GM18951 (cell line): Measurements from ENCODE around the gene MAN1C1.
"Not testable (repeated sequence)": the region's sequence is repeated elsewhere in the genome, so short reads cannot be mapped to it uniquely, and the experiment has no call there.

ENCODE experiments used
- POLR2A ChIP-seq: IDR thresholded peaks from 4 replicates; pipeline ENCODE4 v1.6.1; 2011; ENCODE audit warnings: mild to moderate bottlenecking; ENCODE audit not compliant: insufficient read length, insufficient read depth; ENCODE audit errors: extremely low read depth
- in situ Hi-C: fragments of 300-500 bp; cut with MboI; formaldehyde crosslinking; loops from one replicate; pipeline ENCODE4 v1.12.0; 2022; ENCODE audit warnings: low sequenced_read_pairs, mixed read lengths, inconsistent platforms; ENCODE audit not compliant: unreplicated experiment

The MAN1C1 gene

DNA sequence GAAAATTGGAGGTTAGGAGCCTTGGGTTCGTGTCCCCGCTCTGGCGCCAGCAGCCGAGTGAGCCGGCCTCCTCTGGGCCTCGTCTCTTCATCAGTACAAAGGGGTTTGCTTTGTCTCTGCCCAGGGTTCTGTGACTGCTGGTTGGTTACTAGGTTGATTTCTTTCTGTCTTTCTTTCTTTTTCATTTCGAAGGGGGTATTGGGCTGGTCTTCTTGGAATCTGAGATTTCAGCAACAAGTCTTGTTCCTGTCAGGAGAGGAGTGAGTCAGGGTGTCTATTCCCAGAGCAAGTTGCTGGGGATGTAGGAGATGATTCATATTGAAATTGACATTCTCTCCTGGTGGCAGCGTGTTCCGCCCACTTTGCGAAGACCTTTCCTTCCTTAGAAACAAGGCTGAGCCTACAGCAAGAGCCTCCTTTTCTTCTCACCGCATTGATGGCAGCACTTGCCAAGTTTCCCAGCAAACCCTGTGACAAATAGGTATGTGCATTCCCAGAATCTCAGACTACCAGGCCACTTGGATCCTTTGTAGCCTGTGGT lies 79.2 kb downstream of the MAN1C1 start:
- TF ChIP-seq POLR2A: no peak
- in situ Hi-C loops: no loop called here

DNA sequence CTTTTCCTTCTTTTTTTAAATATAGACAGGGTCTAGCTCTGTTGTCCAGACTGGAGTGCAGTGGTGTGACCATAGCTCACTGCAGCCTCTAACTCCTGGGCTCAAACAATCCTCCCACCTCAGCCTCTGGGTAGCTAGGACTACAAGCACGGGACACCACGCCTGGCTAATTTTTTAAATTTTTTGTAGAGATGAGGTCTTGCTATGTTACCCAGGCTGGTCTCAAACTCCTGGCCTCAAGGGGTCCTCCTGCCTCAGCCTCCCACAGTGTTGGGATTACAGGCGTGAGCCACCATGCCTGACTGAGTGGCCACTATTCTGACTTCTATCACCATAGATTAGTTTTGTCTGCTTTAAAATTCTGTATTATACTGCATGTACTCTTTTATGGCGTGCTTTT lies 80.1 kb downstream of the MAN1C1 start:
- in situ Hi-C loops: not testable (repeated sequence)

DNA sequence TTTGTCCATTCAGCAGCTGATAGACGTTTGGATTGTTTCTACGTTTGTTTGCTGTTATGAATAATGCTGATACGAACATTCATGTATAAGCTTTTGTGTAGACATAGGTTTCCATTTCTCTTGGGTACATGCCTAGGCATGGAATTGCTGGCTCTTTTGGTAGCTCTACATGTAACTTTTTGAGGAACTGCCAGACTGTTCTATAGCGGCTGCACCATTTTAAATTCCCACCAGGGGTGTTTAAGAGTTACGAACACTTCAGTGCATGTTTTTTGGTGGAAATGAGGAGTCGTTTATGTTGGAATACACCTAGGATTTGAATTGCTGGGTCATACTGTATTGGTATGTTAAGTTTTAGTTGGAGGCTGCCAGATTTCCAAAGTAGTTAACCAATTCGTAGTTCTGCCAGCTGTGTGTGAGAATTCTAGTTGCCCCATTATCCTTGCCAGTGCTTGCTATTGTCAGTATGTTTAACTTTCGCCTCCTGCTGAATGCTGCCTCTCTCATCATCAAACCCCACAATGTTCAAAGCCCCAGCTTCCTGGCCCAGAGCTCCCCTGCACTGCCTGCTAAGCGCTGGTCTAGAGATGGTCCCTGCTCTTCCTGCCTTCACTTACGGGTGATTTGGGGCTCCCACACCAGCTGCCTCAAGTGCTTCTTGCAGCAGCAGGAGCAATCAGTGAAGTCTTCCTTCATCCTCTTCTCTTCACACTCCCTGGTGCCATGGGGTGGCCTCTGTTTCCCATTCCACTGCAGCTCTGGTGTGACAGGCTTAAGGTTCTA lies 81.0 kb downstream of the MAN1C1 start:
- in situ Hi-C loops: no loop called here
- TF ChIP-seq POLR2A: no peak

DNA sequence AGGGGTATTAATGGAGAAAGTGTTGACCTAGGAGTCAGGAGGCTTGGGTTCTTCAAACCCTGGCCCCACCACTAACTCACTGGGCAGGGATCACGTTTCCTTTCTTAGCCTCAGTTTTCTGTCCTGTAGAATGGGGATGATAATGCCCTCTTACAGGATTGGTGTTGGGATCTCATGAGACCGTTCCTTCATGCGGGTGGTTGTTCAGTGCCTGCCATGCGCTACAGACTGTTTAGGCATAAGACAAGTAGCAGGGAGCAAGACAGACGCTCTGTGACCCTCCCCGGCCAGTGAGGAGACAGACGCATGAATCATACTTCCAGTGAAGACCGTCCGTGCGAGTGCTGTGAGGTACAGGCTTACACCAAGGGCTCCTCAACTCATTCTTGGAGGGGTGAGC lies 81.7 kb downstream of the MAN1C1 start:
- in situ Hi-C loops: no loop called here
- no peak for TF ChIP-seq POLR2A

DNA sequence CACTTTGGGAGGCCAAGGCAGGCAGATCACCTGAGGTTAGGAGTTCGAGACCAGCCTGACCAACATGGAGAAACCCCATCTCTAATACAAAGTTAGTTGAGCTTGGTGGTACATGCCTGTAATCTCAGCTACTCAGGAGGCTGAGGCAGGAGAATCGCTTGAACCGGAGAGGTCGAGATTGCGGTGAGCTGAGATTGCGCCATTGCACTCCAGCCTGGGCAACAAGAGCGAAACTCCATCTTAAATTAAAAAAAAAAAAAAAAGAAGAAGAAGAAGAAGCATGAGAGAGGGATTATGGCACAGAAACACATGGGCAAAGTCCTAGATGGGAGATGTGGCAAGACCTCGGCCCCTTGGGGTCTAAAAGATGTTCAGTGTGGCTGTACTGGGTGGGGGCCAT lies 82.5 kb downstream of the MAN1C1 start:
- in situ Hi-C loops: not testable (repeated sequence)

DNA sequence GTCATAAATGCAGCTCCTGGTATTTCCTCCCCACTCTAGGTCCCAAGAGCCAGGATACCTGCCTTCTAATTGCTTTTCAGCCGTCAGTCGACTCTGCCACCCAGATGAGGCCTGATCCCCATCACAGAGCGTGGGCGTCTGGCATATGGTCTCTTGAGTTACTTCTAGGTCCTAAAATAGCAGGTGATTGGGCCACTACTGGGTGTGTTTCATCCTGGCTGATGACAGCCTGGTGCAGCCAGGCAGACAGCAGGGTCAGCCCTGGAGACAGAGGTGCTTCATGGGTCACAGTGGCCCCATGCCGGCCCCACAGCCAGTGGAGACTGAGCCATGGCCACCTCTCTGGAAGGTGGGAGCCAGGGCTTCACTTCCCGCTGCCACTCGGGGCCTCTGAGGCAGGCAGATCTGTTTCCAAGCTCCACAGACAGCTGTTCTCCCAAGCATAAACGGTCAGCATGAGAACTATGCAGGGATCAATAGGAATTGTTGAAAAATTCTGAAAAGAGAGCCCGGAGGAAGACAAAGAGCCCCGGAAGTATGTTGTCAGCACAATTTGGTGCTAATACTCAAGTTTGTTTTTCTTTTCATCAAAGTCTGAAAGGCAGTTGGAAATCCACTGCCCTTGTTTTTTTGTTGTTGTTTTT lies 83.0 kb downstream of the MAN1C1 start:
- TF ChIP-seq POLR2A: no peak
- in situ Hi-C loops: no loop called here

DNA sequence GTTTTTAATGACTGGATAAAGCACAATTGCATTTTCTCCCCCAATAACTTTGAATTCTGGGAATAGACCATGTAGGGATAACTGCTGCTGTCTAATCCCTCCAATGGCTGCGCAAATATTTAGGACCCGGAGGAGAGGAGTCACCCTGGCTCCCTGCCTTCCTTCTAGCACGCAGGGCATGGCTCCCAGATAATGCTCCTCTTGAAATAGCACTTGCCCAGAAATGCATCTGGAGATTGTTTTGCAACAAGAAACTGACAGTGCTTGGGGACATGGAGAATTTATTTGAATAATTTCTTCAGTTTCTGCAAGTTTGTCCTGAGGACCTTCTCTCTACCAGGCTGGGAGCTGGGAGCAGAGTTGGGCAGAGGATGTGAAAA lies 83.5 kb downstream of the MAN1C1 start:
- no peak for TF ChIP-seq POLR2A
- in situ Hi-C loops: no loop called here

DNA sequence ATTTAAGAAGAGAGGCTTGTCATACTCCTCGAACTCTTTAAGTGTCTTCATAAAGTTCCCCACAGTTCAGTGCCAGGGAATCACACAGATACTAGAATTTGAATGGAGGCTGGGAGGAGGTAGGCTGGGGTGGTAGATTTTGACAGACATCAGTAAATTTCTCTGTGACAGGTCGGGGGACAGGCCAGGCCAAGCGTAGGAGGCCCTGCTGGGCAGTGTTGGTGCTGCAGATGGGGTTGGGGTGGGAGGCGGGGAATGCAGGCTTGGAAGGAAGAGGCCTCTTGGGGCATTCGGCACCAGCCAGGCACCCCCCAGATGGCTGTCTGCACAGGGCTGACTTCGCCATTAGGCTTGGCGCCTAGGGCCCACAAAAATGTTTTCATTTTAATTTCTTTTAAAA lies 84.0 kb downstream of the MAN1C1 start:
- no peak for TF ChIP-seq POLR2A
- in situ Hi-C loops: no loop called here

DNA sequence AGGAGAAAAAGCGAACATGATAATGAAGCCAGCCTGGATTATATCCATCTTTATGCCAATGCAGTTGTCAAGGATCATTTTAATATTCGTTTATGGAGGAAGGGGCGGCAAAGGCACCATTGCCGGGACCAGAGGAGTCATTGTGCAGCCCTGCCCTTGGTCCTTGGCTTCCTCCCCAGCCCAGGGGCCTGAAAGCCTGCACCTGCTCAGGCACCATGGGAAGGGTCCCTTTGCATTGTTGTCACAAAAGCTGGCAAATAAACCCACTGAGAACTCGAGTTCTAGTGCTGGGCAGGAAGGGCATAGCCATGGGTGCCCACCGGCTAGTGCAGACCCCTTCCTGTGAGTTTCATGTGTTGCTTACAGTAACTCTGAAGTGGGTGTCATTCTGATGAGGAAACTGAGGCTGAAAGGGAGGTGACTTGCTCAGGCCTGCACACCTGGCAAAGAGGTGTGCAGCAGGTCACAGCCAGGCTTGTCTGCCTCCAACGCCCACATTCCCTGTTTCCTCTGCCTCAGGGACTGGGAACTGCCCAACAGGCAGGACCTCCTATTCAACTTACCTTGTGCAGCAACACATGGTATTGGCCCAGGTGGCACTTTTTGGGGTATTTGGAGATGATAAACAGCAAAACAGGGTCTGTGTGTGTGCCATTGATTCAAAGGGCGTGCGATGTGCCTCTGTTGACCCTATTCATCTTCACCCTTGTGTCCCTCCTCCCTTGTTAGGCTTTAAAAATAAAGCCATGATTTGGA lies 84.6 kb downstream of the MAN1C1 start:
- no peak for TF ChIP-seq POLR2A
- in situ Hi-C loops: no loop called here

DNA sequence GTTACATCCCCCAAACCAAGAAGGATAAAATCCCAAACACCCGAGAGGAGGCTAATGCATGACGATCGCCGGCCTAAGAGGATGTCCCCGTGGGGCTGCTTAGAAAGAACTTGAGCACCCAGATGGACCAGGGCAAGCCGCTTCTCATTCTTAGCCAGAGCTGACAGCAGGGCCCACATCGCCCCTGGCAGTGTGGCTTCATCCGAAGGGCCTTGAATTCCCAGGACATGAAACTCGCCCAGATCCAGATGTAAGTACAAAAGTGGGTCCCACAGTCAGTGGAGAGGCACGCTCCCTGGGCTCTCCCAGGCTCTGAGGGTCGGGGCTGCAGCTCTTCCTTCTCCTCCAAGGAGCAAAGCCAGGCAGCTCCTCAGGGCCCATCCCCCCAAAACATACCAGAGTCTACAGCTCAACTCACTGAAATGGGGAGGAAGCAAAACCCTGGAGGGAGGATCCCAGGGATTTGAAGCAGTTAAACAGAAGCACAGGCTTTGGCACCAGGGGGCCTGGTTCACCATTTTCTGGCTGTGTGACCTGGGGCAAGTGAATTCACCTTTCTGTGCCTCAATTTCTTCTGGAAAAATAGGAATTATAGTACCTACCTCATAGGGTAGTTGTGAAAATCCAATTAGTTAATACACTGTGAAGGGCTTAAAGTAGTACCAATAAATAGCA lies 85.6 kb downstream of the MAN1C1 start:
- no peak for TF ChIP-seq POLR2A
- in situ Hi-C loops: no loop called here

DNA sequence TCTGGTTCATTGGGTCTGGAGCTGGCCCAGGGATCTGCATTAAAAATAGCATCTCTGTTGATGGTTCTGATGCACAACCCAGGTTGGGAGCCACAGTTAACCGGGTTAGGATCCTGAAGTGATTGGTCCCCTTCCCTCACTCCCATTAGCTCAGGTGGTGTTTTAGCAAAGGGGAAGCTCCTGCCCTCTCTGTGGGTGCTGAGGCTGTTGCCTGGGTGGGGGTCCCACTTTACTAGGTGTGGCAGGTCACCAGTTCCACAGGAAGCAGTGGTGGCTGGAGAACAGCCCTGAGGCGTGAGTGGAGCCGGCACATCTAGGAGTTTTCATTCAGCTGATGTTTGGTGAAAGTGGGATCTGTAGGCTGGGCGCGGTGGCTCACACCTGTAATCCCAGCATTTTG lies 86.5 kb downstream of the MAN1C1 start:
- in situ Hi-C loops: no loop called here
- TF ChIP-seq POLR2A: no peak

DNA sequence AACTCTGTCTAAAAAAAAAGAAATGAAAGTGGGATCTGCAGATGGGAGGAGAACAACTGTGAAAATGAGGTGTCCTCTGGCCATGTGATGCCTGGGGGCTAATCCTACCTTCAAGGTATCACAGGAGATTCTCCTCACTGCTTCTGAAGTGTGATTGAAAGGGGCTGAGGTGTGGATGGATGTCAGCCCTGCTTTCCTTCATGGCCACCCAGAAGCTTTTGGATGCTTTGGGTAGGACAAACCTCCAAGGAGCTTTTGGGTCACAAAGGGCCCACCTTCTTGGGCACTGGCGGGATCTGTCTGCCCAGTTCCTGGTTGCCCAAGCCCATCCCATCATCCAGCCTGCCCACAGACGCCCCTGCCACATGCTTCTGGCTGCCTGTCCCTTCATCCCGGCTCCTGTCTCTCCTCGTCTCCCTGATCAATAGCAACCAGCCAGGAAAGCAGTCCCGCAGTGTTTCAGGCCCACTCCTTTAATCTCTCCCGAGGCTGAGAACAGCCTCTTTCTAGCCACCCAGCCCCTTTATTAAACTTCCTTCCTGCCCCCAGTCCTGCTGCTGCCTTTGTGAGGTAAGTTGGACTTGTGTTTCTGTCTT lies 87.2 kb downstream of the MAN1C1 start:
- TF ChIP-seq POLR2A: no peak
- in situ Hi-C loops: no loop called here

DNA sequence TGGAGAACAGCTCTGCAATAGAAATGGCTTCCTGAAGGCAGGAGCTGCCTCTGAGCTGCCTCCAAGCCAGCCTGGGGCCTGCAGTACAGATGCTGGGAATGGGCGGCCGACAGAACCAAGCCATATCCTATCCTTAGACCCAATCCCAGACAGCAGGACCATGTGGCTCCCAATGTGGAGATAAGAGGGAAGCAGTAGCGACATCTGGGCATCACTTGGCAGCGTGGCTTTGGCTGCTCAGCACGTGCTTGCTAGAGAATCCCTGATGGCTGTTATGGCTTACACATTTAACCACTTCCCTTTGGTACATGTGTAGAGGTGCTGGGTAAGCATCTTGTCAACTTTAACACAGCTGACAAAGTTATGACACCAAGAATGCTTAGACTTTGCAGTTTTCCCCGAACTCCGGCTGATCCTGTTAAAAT lies 87.7 kb downstream of the MAN1C1 start:
- in situ Hi-C loops: no loop called here
- TF ChIP-seq POLR2A: no peak
